Right lobe of liver (tissue), 6 donors: ENCODE results near the gene ACACA. TPM values are rescaled to one million over a fixed set of nuclear protein-coding genes. Genes with fewer than 3 reads are reported as not detected.

ENCODE experiments used
- ATAC-seq, 4 donors: fragments of 200-7000 bp; cut with Tn5 transposase; one replicate each; pipeline ENCODE4 v1.9.1; 2020; ENCODE audit warnings: mild to moderate bottlenecking in 4 of 4, moderate library complexity in 4 of 4
- DNase-seq, 3 donors: peaks; one replicate each; pipeline ENCODE4 v3.0.0-alpha.2; 2020
- H3K27ac ChIP-seq, 3 donors: fragments of 200-600 bp; one replicate each; pipeline ENCODE4 v1.8.0; 2022
- H3K27me3 ChIP-seq, 2 donors: fragments of 200-600 bp; one replicate each; pipeline ENCODE4 v1.8.0; 2022
- H3K36me3 ChIP-seq, 4 donors: fragments of 200-600 bp; sonication (generic) in 1 of 4; one replicate each; pipeline versions ENCODE4 v1.5.1 to v1.8.0; 2017 to 2022; ENCODE audit warnings: control low read depth in 1 of 4
- H3K4me1 ChIP-seq, 4 donors: fragments of 200-600 bp; sonication (generic) in 1 of 4; one replicate each; pipeline versions ENCODE4 v1.5.1 to v1.8.0; 2017 to 2022; ENCODE audit warnings: control low read depth in 1 of 4
- H3K4me3 ChIP-seq, 3 donors: fragments of 200-600 bp; one replicate each; pipeline ENCODE4 v1.8.0; 2022
- H3K9me3 ChIP-seq, 4 donors: fragments of 200-600 bp; sonication (generic) in 1 of 4; one replicate each; pipeline versions ENCODE4 v1.5.1 to v1.8.0; 2017 to 2022; ENCODE audit warnings: control low read depth in 1 of 4
- CTCF ChIP-seq, 4 donors: fragments of 200-600 bp in 3 of 4; fragments of 450-650 bp in 1 of 4; IDR thresholded peaks; one replicate each; pipeline versions ENCODE4 v1.5.1 to v1.8.0; 2016 to 2022; ENCODE audit warnings: antibody characterized with exemption in 4 of 4, mild to moderate bottlenecking in 2 of 4
- POLR2A ChIP-seq: fragments of 450-650 bp; IDR thresholded peaks from one replicate; pipeline ENCODE4 v1.6.1; 2017; ENCODE audit warnings: antibody characterized with exemption, mild to moderate bottlenecking
- WGBS: methylation state at CpG from one replicate; pipeline ENCODE4 v1.1.6; 2018; ENCODE audit warnings: low coverage, low lambda C conversion rate; ENCODE audit not compliant: insufficient coverage; ENCODE audit errors: missing lambda C conversion rate; 5-methylcytosine and 5-hydroxymethylcytosine counted together
- intact Hi-C, 2 donors: fragments of 100-400 bp; cut with DNase I; formaldehyde crosslinking; loops; one replicate each; pipeline versions ENCODE4 v1.11.2 to v1.14.1; 2022
- total RNA-seq, 6 experiments: library from RNA; depleted of rRNA in 2 of 6; stranded (reverse); fragments of >200 nt in 2 of 6; fragmentation: NEBNext Ultra II Directional in 3 of 6; extraction: Animal tissue kit (Norgen Biotek cat#: 25700) in 3 of 6; gene quantifications; one replicate each; pipeline versions ENCODE4 v1.1.0 to v1.2.4, GENCODE V29; 2016 to 2023
- donor health status: DM: no; HTN: yes; CAD: no.
- donor health status: DM: no; HTN: no; CAD: no.
- donor health status: DM: no; HTN: no; CAD: no.
- donor health status: DM: no; HTN: yes; CAD: no.
- donor health status: DM: no; HTN: yes; CAD: no.

ACACA gene
- total RNA-seq, 6 experiments from 2014 or later = 14.6 to 56.4 (median 27.1) TPM

GRCh38 chr17:37400505-37400904 lies 6.1 kb downstream of the ACACA start:
- Histone ChIP-seq H3K27me3 (no peaks in the 10 kb centered on the region), H3K4me1 (peaks cover 0 to 6% (median 2%) of the 10 kb centered on the region in 4 donors), H3K9me3 (no peaks in the 10 kb centered on the region), H3K4me3 (no peak overlapping the region), H3K36me3 (no peaks in the 10 kb centered on the region), H3K27ac (no peak overlapping the region)
- DNase-seq (no peak), ATAC-seq (no peak)
- TF ChIP-seq POLR2A (no peak), CTCF (IDR thresholded peaks at IDR 0.05) (no peak)
- intact Hi-C loops = no loop called here

GRCh38 chr17:37399265-37399803 lies 7.3 kb downstream of the ACACA start:
- TF ChIP-seq CTCF (IDR thresholded peaks at IDR 0.05) = no peak
- TF ChIP-seq POLR2A = no peak
- no peak overlapping the region for H3K4me3 ChIP-seq
- intact Hi-C loops = no loop called here
- H3K27me3 ChIP-seq = no peaks in the 10 kb centered on the region
- whole genome bisulfite sequencing = 65% methylated on average over 5 of the region's 5 CpGs
- no peaks in the 10 kb centered on the region for H3K9me3 ChIP-seq
- H3K27ac ChIP-seq = no peak overlapping the region
- peaks cover 0 to 3% (median 0%) of the 10 kb centered on the region in 4 donors for H3K4me1 ChIP-seq
- peak in 1 of 4 donors; percentile 31 for ATAC-seq
- no peaks in the 10 kb centered on the region for H3K36me3 ChIP-seq
- no peak for DNase-seq

- DNase-seq (no peak), ATAC-seq (no peak)
- H3K27ac ChIP-seq = no peak overlapping the region
- peaks cover 0 to 3% (median 0%) of the 10 kb centered on the region in 4 donors for H3K4me1 ChIP-seq
- intact Hi-C loops = no loop called here
- H3K27me3 ChIP-seq = no peaks in the 10 kb centered on the region
- no peaks in the 10 kb centered on the region for H3K9me3 ChIP-seq
- H3K36me3 ChIP-seq = no peaks in the 10 kb centered on the region
- TF ChIP-seq CTCF (IDR thresholded peaks at IDR 0.05) (no peak), POLR2A (no peak)
- H3K4me3 ChIP-seq = no peak overlapping the region
- 94% methylated on average over 5 of the region's 7 CpGs for WGBS
Measured at GRCh38 chr17:37393352-37393751, 13.3 kb downstream of the ACACA start.

- no peak for DNase-seq
- no peak overlapping the region for H3K27ac ChIP-seq
- no peak for ATAC-seq
- WGBS = 78% methylated on average over 3 of the region's 3 CpGs
- H3K27me3 ChIP-seq = no peaks in the 10 kb centered on the region
- H3K4me3 ChIP-seq = no peak overlapping the region
- no peaks in the 10 kb centered on the region for H3K4me1 ChIP-seq
- no peaks in the 10 kb centered on the region for H3K9me3 ChIP-seq
- intact Hi-C loops = no loop called here
- TF ChIP-seq CTCF (IDR thresholded peaks at IDR 0.05) = no peak
- H3K36me3 ChIP-seq = no peaks in the 10 kb centered on the region
Measured at GRCh38 chr17:37392024-37392590, 14.5 kb downstream of the ACACA start.

- Histone ChIP-seq H3K9me3 (no peaks in the 10 kb centered on the region), H3K27ac (no peak overlapping the region), H3K36me3 (no peaks in the 10 kb centered on the region), H3K27me3 (no peaks in the 10 kb centered on the region), H3K4me1 (no peaks in the 10 kb centered on the region), H3K4me3 (no peak overlapping the region)
- no peak for TF ChIP-seq CTCF (IDR thresholded peaks at IDR 0.05)
- no peak for TF ChIP-seq POLR2A
- ATAC-seq (no peak), DNase-seq (no peak)
- 100% methylated on average over 1 of the region's 6 CpGs for WGBS
- intact Hi-C loops = no loop called here
Measured at GRCh38 chr17:37391146-37391545, 15.5 kb downstream of the ACACA start.
